Left colon (tissue), 2 donors: ENCODE measurements around the gene HPCAL1. TPM values are rescaled to one million over a fixed set of nuclear protein-coding genes. Genes with fewer than 3 reads are reported as not detected.

Experiments used
- ATAC-seq: fragments of 200-7000 bp; cut with Tn5 transposase; one replicate; pipeline ENCODE4 v1.9.1; 2020; ENCODE audit warnings: mild to moderate bottlenecking, moderate library complexity
- DNase-seq, 2 donors: peaks; one replicate each; pipeline ENCODE4 v3.0.0-alpha.2; 2020
- intact Hi-C, 2 donors: fragments of 100-400 bp; cut with DNase I in 1 of 2; cut with micrococcal nuclease in 1 of 2; formaldehyde crosslinking; loops; one replicate each; pipeline versions ENCODE4 v1.11.2 to v1.14.0; 2022; cut with DNase I, micrococcal nuclease
- total RNA-seq, 2 donors: library from RNA; stranded (reverse); fragmentation: NEBNext Ultra II Directional; extraction: Animal tissue kit (Norgen Biotek cat#: 25700); gene quantifications; one replicate each; pipeline ENCODE4 v1.2.1, GENCODE V29; 2021
- donor health status: DM: no; HTN: no; CAD: no.
- donor health status: DM: yes; HTN: yes; CAD: no.

The HPCAL1 gene
- total RNA-seq, 2 donors from 2014 or later = 73.1 to 85.7 TPM

DNA sequence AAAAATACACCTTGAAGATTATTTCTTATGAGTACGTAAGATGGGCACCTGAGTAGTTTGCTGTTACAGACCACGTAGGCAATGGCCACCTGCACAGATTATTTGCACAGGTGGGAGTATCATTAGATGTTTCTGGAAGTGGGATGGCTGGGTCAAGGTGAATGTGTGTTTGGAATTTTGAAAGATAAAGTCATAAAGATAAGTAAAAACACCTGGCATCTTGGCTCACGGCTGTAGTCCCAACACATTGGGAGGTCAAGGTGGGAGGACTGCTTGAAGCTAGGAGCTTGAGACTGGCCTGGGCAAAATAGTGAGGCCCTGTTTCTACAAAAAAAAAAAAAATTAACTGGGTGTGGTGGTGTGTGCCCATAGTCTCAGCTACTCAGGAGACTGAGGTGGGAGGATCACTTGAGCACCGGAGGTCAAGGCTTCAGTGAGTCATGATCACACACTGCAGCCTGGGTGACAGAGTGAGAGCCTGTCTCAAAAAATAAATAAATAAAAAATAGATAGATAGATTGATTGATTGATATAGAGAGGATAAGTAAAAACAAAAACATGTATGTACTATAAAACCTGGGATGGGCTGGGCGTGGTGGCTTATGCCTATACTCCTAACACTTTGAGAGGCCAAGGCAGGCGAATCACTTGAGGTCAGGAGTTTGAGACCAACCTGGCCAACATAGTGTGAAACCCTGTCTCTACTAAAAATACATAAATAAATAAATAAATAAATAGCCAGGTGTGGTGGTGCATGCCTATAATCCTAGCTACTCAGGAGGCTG lies 115.0 kb downstream of the HPCAL1 start:
- intact Hi-C loops = loop anchor here (10.0 kb wide), 2 partner anchors 143 to 273 kb away; no protein-coding TSS in a partner anchor
- ATAC-seq (peak; percentile 38), DNase-seq (peak in 1 of 2 donors; percentile 41)

DNA sequence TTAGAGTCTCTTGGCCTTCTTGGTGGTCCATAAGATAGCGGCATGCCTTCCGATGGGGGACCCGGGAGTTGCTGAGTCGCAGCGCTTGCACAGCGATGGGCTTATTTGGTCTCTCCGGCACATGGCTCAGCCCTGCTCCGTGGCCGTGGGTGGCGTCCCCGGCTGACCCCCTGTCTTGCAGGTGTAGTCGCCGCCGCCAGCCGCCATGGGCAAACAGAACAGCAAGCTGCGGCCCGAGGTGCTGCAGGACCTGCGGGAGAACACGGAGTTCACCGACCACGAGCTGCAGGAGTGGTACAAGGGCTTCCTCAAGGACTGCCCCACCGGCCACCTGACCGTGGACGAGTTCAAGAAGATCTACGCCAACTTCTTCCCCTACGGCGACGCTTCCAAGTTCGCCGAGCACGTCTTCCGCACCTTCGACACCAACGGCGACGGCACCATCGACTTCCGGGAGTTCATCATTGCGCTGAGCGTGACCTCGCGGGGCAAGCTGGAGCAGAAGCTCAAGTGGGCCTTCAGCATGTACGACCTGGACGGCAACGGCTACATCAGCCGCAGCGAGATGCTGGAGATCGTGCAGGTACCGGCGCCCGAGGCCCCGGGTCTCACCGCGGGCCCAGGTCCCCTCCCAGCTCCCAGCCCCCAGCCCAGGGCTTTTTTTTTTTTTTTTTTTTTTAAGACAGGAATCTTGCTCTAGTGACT lies 117.0 kb downstream of the HPCAL1 start:
- no peak for ATAC-seq
- no peak for DNase-seq
- intact Hi-C loops = loop anchor here (10.0 kb wide), 2 partner anchors 145 to 275 kb away; no protein-coding TSS in a partner anchor

GRCh38 chr2:10422251-10422650 lies 119.5 kb downstream of the HPCAL1 start:
- intact Hi-C loops = no loop called here
- ATAC-seq = no peak

GRCh38 chr2:10422732-10423399 lies 120.2 kb downstream of the HPCAL1 start:
- ATAC-seq (no peak), DNase-seq (no peak)
- intact Hi-C loops = no loop called here

More at GRCh38 chr2:10422251-10422650, 119.5 kb downstream of the HPCAL1 start:
- no peak for DNase-seq

GRCh38 chr2:10423400-10423774 lies 120.7 kb downstream of the HPCAL1 start:
- intact Hi-C loops = no loop called here
- ATAC-seq = no peak
- no peak for DNase-seq

DNA sequence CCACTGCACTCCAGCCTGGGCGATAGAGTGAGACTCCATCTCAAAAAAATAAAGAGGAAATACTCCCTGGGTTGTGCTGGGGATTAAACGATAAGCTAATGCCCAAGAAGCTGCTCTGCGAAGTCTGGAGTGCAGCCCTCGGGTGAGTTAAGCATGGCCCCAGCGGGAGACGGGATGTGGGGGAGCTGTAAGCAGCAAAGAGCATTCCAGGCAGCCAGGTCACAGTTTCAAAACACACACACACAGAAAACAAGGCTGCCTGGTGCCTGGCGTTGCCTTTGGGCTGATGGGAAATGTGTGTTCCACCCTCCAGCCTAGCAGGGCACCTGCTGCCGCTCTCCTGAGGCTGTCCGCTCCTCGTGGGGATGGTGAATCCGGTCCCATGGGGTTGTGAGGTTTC lies 121.3 kb downstream of the HPCAL1 start:
- DNase-seq (no peak), ATAC-seq (no peak)
- intact Hi-C loops = no loop called here

GRCh38 chr2:10424916-10425505 lies 122.3 kb downstream of the HPCAL1 start:
- intact Hi-C loops = no loop called here
- DNase-seq (no peak), ATAC-seq (peak; percentile 1)

DNA sequence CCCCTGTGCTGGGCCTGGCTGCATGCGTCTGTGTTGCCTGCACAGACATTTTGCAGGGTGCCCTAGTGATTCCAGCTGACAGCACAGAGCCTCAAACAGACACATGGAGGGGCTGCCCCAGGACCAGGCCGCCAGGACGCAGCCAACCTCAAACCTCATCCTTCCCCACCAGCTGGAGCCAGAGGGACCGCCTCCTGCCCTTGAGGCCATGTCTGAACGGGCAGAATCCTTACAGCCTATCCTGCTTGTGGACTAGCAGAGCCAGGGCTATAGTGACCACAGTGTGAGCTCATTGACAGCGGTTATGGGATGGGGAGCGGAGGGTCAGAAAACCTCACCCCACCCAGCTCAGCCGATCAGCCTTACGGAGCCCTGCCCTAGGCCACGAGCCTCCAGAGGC lies 123.0 kb downstream of the HPCAL1 start:
- ATAC-seq (no peak), DNase-seq (no peak)
- intact Hi-C loops = no loop called here

DNA sequence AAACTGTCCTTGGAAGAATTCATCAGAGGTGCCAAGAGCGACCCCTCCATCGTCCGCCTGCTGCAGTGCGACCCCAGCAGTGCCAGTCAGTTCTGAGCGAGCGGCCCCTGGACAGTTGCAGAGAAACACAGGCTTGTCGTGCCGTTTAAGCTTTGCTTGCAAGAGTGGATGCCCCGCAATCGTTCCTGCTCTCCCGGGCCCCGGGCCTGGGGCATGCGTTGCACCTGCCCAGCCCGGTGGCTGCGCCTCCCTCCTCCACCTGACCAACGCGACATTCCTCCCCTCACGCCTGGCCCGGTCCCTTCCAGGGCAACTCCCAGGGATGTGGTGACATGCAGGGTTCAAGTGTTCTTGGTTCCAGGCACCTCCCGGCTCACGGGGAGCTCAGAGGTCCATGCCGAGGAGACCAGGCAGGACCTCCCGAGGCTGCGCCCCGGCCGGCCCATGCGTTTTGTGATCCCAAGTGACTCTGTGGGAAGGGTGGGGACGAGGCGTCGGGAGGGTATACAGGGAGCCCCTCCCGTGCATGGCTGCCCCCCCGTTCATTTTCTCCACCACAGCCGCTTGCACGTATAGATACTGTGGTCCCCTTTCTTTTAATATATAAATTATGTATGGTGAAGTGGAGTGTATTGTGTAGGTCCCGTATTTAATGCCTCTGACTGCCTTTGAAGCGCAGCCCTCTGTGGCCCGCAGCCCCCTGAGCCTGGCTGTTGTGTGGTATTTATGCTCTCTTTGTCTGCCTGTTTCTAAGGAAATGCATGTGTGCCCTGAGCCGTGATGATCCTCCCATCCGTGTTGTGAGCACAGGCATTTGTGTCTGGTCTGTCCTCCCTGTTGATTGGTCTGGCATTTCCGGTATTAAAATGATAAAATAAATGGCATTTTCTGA lies 124.3 kb downstream of the HPCAL1 start:
- ATAC-seq (no peak), DNase-seq (no peak)
- intact Hi-C loops = no loop called here

- ATAC-seq (no peak), DNase-seq (no peak)
- intact Hi-C loops = no loop called here
These were observed 124.9 kb downstream of the HPCAL1 start for GRCh38 chr2:10427618-10427949.

DNA sequence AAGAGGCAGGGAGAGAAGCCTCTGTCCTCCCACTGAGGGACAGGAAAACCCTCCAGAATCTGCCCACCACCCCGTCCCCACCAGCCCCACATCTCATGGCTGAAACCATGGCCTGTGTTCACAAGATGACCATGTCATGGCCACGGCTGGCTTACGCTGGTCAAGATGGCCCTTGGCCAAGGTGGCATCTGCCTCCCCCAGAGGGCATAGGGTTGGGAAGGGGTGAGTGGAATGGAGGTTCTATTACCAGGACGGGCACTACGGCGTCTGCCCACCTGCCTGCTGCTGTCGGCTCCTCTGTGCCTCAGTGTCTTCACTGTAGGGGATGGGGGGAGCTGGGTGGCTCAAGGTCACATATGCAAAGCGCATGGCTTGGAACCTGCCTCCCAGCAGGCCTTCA lies 125.7 kb downstream of the HPCAL1 start:
- ATAC-seq (no peak), DNase-seq (no peak)
- intact Hi-C loops = no loop called here

GRCh38 chr2:10428924-10429323 lies 126.2 kb downstream of the HPCAL1 start:
- no peak for DNase-seq
- peak; percentile 57 for ATAC-seq
- intact Hi-C loops = no loop called here

DNA sequence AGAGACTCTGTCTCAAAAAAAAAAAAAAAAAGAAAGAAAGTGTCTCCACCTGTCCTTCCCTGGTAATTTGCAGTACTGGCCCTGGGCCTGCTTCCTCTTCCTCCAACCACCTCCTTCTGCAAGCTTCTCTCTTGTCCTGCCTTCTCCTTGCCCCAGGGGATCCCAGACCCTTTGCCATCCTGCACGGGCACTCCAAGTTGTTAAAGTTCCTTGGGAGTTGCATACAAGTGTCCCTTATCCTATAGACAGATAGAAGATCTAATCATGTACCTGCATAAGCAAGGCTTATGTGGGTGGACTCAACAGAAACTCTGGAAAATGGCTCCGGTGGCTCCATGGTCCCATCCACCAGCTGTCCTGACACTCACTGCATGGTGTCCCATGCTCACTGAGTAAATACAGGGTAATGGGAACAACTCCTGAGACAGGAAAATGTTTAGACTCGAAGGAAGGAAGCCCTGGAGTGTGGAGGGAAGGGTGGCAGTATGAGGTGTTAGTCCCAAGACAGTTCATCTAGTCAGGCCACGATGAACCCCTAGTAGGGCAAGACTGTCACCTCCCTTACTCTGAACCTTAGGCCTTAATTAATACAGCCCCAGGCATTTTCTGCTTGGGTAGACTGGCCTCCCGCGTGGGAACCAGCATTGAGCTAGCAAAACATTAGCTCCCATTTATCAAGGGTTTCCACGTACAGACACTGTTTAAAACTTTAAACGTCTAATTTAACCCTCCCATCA lies 128.3 kb downstream of the HPCAL1 start:
- DNase-seq = no peak

DNA sequence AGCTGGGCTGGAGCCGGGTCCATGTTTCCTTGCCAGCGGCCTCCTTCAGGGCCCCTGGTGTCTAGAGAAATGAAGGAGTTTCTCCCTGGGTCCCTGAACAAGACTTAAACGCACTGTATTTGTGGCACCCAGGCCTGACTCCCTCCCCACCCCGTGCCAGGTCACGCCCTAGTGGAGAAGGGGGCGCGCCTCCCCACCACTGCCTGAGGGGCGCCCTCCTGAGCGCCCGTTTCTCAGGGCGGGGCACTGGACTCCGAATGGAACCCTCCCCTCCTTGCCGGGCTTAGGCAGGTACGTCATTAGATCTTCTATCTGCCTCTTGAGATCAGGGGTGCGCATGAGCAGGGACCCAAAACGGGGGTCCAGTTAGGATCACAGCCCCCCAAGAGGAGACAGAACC lies 129.1 kb downstream of the HPCAL1 start:
- intact Hi-C loops = loop anchor here in 1 of 2 donors (5.0 kb wide), 1 partner anchor 359 kb away; no protein-coding TSS in a partner anchor
- ATAC-seq = peak; percentile 47

More for the DNA sequence above, 128.3 kb downstream of the HPCAL1 start:
- intact Hi-C loops = loop anchor here in 1 of 2 donors (5.0 kb wide), 1 partner anchor 359 kb away; no protein-coding TSS in a partner anchor
- ATAC-seq = no peak

GRCh38 chr2:10432311-10433181 lies 129.8 kb downstream of the HPCAL1 start:
- DNase-seq (peak; percentile 73 to 84), ATAC-seq (peak; percentile 74)
- intact Hi-C loops = loop anchor here in 1 of 2 donors (5.0 kb wide), 1 partner anchor 360 kb away; no protein-coding TSS in a partner anchor

More for the DNA sequence above, 129.1 kb downstream of the HPCAL1 start:
- DNase-seq = no peak

GRCh38 chr2:10433264-10433946 lies 130.7 kb downstream of the HPCAL1 start:
- intact Hi-C loops = loop anchor here in 1 of 2 donors (5.0 kb wide), 1 partner anchor 361 kb away; no protein-coding TSS in a partner anchor
- no peak for DNase-seq

More at GRCh38 chr2:10433264-10433946, 130.7 kb downstream of the HPCAL1 start:
- ATAC-seq = no peak
